Activated T-helper 9 cell treated with anti-CD3 and anti-CD28 coated beads, Interleukin-2, amount 50 U/mL, for 16 hours (primary cell): ENCODE measurements around the gene BET1.
"Not testable (repeated sequence)": the region's sequence is repeated elsewhere in the genome, so short reads cannot be mapped to it uniquely, and the experiment has no call there.

Experiments
- DNase-seq: peaks from one replicate; pipeline ENCODE4 v3.0.0-alpha.2; 2020; ENCODE audit warnings: low read depth

Gene BET1

DNA sequence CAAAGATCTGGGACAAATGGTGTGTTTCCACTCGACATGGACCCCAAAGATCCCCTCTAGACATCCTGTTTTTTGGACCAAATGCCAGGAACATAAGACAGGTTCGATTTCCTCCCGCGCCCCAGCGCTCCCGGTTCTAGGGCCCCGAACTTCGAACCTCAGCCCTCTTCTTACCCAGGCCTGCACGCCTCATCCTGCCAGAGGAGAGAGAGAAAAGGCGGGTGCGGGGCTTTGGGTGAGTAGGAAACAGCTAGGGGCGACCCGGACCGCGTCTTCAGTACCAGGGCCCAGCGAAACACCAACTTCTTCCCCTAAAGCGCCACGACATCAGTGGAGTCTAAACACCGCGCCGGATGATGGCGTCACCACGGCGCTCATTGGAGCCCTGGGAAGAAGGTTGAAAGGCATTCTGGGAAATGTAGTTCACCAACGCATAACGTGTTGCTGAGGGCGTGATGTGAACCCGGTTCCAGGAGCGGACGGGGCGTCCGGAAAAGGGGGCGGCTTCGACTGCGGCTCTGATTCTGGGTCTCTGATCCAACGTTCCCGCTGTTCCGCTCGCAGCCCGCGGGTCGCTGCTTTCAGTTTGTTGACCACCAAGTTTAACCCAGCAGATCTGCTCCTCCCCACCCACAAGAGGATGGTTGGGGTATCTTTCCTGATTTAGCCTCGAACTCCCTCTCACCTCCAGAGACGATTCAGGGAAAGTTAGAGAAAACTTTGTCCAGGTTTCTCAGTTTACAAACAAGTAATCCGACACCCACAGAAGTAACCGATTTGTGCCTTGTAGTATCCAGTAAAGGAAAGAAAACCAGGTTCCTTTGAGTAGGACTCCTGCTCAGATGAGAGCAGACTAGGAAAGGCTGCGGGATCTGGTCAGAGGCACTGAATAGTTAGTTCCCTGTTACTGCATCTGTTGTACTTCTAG lies at the start of gene BET1:
Gene BET1 (minus strand): TSS at position 332 of the 928 bp plus-strand sequence. CDS start 139 bp downstream, at position 193.
- DNase-seq, result peak; percentile 86

GRCh38 chr7:94053532-94053931 lies 49.4 kb upstream of the BET1 start:
- no peak for DNase-seq

DNA sequence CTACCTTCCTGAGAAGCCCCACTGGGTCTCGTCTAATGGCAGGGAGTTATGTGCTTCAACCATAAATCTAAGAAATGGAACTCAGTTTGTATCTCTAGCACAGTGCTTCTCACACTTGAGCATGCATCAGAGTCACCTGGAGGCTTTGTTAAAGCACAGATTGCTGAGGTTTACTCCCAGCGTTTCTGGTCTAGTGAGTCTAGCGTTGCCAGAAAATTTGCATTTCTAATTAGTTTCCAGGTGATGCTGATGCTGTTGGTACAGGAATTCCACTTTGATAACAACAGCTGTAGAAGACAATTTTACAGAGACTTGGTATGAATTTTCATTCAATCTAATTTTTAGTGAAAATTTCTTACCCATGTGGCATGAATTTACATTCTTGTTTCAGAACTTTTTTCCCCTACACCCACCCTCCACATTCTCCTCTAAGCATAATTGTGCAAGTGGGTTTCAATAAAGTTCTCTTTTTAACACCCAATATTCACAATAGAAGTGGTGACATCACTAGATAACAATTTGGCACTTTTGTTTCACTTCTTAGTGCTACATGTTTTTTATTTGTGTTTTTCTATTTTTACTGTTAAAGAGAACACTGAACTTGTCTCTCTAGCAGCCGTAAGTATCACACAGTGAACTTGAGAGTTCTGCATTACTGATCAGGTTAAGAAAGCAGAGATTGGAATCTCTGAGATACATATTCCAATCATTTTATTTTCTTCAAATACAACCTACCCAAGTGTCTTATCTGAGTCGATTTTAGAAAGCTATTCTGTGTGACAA lies 48.4 kb upstream of the BET1 start:
- DNase-seq, result no peak

DNA sequence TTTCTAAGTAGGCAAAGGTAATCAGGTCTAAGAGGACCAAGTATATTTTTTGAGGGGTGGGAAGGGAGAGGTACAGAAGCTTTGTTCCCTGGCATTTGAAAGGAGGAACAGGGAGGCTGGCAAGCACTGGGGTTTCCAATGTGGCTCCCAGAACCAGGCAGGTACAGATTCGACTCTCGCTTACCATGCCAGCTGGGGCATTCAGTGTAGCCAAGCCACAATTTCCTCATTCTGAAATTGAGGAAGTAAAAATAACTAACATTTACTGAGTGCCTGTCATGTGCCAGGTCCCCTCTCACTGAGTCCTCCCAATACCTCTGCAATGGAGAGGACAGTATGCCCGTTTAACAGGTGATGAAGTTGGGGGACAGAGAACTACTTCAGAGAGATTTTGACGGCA lies 45.9 kb upstream of the BET1 start:
- DNase-seq, result no peak

GRCh38 chr7:94049615-94050014 lies 45.5 kb upstream of the BET1 start:
- DNase-seq, result no peak

- DNase-seq, result no peak
Measured at GRCh38 chr7:94048755-94049154, 44.6 kb upstream of the BET1 start.

DNA sequence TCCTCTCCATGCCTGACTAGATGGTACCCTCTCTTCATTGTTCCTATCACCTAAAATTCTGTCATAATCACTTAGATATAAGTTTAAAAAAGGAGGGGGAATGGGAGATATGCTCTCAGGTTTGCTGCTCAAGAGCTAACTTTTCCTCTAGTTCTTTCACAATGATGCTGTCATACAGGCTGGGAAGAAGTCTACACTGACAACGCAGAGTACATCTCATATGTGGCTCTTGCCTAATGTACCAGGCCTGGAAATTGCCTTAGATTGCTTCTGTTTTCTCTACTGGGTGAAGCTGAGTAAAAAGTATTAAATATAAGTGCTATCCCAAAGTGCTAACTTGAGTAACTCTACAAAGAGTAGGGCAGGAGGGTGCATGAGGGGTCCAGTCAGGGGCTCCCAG lies 43.8 kb upstream of the BET1 start:
- no peak for DNase-seq

DNA sequence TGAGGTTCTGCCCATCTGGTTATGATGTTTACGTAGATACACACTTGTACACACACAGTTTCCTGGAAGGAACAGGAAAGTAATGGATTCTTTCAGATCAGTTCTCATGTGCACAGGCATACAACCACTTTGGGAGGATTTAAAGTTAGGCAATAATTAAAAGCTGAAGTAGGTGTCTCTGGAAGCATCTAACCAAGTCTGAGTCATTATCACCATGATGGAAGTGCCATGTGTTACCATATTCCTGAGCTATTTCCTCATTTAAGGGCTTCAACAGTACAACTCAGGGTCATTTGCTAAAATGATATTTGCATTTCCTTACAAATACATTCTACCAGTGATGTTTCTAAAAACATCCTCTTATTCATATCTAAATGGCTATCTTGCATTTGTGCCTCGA lies 41.4 kb upstream of the BET1 start:
- DNase-seq, result no peak

- no peak for DNase-seq
Measured at GRCh38 chr7:94044806-94045205, 40.7 kb upstream of the BET1 start.

- DNase-seq, result no peak
Measured at GRCh38 chr7:94043299-94043698, 39.1 kb upstream of the BET1 start.

- no peak for DNase-seq
Measured at GRCh38 chr7:94042381-94042780, 38.2 kb upstream of the BET1 start.

DNA sequence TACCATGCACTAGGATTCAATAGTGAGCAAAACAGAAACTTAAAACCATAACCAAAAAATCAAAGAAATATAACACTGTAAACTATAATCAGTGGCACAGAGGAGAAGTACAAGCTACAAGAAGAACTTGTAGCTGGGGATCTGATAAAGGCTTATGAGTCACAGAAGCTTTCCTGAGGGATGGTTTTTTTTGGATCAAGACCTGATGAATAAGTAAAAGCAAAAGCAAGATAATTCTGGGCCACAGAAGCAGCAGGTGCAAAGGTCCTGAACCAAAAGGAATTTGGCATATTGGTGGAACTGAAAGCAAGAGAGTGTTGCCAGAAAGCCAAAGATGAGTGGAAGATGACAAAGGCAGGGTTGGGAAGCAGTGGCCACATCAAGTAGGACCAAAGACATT lies 37.4 kb upstream of the BET1 start:
- no peak for DNase-seq

DNA sequence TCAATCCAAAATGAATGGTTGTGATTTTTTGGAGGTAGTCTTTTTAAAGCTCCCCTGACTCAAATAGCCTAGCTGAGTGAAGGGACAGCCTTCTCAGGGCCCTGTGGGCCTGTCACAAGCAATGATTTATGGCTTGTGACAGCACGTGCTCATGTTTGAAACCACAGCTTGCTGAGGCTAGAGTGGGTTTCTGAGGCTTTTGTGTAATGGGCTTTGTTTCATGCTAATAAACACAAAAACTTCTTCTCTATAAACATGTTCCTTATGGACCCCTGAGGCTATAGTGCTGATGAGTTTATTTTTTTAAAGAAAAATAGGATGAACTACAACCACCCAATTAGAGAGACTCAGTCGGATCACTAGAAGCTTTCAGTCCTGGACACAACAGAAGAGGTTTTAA lies 36.1 kb upstream of the BET1 start:
- DNase-seq, result no peak

DNA sequence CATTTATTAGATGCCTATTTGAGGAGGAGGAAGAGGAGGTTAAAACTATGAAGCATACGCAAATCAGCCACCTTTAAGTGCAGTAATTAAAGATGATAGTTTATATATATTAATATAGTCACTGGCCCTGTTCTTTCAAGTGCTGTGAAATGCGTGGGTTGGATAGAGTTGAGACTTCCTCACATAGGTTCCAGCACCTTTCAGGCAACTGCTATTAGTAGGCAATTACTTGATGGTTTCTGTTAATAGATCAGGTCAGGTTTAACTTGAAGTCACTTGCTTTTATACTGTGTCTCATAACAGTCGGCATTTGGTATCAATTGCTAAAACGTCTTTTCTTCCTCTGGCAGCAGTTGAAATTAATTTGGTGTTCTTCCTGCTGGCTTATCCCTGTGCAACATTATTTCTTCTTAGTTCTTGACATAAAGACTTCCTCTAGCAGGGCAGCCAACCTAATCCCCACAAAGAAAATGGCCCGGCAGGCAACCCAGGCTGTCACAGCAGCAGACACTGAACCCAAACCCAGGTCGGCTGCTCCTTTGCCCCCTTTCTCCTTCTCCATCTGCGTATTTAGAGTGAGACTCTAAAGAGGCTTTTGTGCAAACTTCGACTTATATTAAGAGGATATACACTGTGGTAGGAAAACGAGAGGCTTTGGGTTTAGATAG lies 35.3 kb upstream of the BET1 start:
- DNase-seq, result no peak

GRCh38 chr7:94031865-94032264 lies 27.7 kb upstream of the BET1 start:
- no peak for DNase-seq

- DNase-seq, result no peak
Measured at GRCh38 chr7:94030634-94031033, 26.5 kb upstream of the BET1 start.

DNA sequence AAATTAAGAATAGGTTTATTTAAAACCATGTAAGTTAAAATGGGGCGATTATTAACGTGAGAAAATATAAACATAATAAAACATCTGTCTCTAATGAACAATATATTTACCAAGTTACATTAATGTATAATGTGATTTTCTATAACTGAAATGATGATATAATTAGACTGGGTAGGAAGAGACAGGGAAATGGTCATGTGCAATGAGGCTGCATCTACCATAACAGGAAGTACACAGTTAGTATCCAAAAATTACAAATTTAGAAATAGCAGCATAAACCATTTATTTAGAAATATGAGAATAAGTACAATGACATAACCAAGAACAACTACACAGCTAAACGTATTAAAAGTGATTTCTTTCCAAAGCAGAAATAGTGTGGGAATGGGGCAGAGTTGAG lies 25.8 kb upstream of the BET1 start:
- DNase-seq, result no peak

DNA sequence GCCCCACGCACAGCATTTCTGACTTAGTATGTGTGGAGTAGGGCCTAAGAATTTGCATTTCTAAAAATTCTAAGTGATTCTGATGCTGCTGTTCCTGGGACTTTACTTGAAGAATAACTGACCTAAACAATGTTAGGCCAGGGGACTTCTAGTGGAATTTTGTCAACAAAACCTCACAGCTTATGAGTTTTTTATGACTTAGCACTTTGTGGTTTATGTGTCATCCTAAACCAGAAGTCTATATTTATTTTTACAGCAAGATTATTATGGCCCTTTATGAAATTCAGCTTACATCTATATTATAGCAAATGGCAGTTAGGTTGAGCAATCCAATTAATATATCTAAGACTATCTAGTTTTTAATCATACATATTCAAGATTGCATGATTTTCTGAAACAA lies 24.6 kb upstream of the BET1 start:
- DNase-seq, result no peak

DNA sequence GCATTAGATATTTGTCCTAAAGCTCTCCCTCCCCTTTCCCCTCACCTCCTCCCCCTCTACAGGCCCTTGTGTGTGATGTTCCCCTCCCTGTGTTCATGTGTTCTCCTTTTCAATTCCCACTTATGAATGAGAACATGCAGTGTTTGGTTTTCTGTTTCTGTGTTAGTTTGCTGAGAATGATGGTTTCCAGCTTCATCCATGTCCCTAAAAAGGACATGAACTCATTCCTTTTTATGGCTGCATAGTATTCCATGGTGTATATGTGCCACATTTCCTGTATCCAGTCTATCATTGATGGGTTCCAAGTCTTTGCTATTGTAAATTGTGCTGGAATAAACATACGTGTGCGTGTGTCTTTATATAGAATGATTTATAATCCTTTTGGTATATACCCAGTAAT lies 22.5 kb upstream of the BET1 start:
- DNase-seq, result not testable (repeated sequence)

DNA sequence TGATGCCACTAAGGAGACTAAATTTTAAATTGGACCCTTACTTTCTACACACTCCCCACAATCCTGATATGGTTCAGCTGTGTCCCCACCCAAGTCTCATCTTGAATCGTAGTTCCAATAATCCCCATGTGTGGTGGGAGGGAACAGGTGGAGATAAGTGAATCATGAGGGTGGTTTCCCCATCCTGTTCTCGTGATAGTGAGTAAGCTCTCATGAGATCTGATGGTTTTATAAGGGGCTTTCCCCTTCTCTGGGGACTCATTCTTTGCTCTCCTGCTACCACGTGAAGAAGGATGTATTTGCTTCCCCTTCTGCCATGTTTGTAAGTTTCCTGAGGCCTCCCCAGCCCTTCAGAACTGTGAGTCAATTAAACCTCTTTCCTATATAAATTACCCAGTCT lies 18.4 kb upstream of the BET1 start:
- no peak for DNase-seq

DNA sequence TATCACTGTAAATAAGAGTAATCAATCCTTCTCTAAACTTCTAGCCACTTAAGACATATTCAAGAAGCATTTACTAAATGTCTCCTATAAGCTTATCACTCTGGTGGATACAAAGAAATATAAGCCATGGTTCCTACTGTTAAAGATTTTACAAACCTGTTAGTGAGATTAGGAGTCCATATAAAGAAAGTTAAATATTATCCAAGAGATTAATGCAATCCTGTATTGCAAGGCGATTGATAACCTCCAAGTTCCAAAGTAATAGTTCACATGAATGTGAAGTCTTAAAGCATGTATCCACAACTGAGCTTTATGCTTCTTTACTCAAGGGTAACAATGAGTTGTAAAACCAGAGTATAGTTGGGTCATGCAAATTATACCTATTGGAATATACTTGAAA lies 12.6 kb upstream of the BET1 start:
- DNase-seq, result no peak

GRCh38 chr7:94015538-94015937 lies 11.4 kb upstream of the BET1 start:
- no peak for DNase-seq

- DNase-seq, result no peak
Measured at GRCh38 chr7:94012746-94013145, 8.6 kb upstream of the BET1 start.
